Stimulated activated CD8-positive, alpha-beta memory T cell treated with anti-CD3 and anti-CD28 coated beads, Interleukin-7, amount 100 ng/mL, for 1 hour (primary cell): ENCODE data around the gene SHISA9.

Experiments
- DNase-seq, 2 donors: peaks; one replicate each; pipeline ENCODE4 v3.0.0-alpha.2; 2020; ENCODE audit warnings: low read depth in 2 of 2

The SHISA9 gene

GRCh38 chr16:13264749-13265552 lies 363.6 kb downstream of the SHISA9 start:
- DNase-seq, result no peak

- DNase-seq, result no peak
Observed at GRCh38 chr16:13269359-13269758, 368.0 kb downstream of the SHISA9 start.

- no peak for DNase-seq
Observed at GRCh38 chr16:13269905-13270528, 368.6 kb downstream of the SHISA9 start.

- no peak for DNase-seq
Observed at GRCh38 chr16:13270602-13271001, 369.2 kb downstream of the SHISA9 start.

GRCh38 chr16:13289515-13289914 lies 388.1 kb downstream of the SHISA9 start:
- no peak for DNase-seq
